Thyroid gland (tissue), 4 donors: ENCODE results near the gene AP2B1. TPM values are rescaled to one million over a fixed set of nuclear protein-coding genes. Genes with fewer than 3 reads are reported as not detected.

Source experiments
- DNase-seq, 2 donors: peaks; one replicate each; pipeline ENCODE4 v3.0.0-alpha.2; 2019
- H3K27ac ChIP-seq, 3 donors: fragments of 200-600 bp; sonication (generic); 1 replicate in 2 of 3; 2 replicates in 1 of 3; pipeline ENCODE4 v1.5.1; 2016 to 2019; ENCODE audit warnings: mild to moderate bottlenecking in 1 of 3, moderate library complexity in 1 of 3
- H3K27me3 ChIP-seq: fragments of 200-600 bp; sonication (generic); one replicate; pipeline ENCODE4 v1.5.1; 2019
- H3K36me3 ChIP-seq, 2 donors: fragments of 200-600 bp; sonication (generic); one replicate each; pipeline ENCODE4 v1.5.1; 2016 to 2019
- H3K4me1 ChIP-seq, 2 donors: fragments of 200-600 bp; sonication (generic); one replicate each; pipeline ENCODE4 v1.5.1; 2017 to 2019
- H3K4me3 ChIP-seq, 3 donors: fragments of 200-600 bp; sonication (generic); replicated peaks in 1 of 3; 1 replicate in 2 of 3; 2 replicates in 1 of 3; pipeline ENCODE4 v1.5.1; 2016; ENCODE audit warnings: mild to moderate bottlenecking in 1 of 3
- H3K9me3 ChIP-seq: fragments of 200-600 bp; sonication (generic); one replicate; pipeline ENCODE4 v1.5.1; 2017
- POLR2A ChIP-seq, 2 donors: fragments of 450-650 bp; IDR thresholded peaks; one replicate each; pipeline ENCODE4 v1.6.1; 2017; ENCODE audit warnings: antibody characterized with exemption in 2 of 2, mild to moderate bottlenecking in 2 of 2, moderate library complexity in 1 of 2
- WGBS, 2 donors: methylation state at CpG; one replicate each; pipeline ENCODE4 v1.1.5; 2017; 5-methylcytosine and 5-hydroxymethylcytosine counted together
- intact Hi-C: fragments of 100-400 bp; cut with DNase I; formaldehyde crosslinking; loops from one replicate; pipeline ENCODE4 v1.15.1; 2023
- total RNA-seq, 4 donors: library from RNA; depleted of rRNA; stranded (reverse); fragments of >200 nt; gene quantifications; one replicate each; pipeline ENCODE4 v1.2.3, GENCODE V29; 2016
- TF ChIP-seq, protein P1 (sequence below), 6 experiments: fragments of 200-600 bp in 3 of 6; fragments of 450-650 bp in 3 of 6; sonication (generic) in 3 of 6; IDR thresholded peaks; one replicate each; pipeline ENCODE4 v1.5.1; 2016 to 2019; ENCODE audit warnings: antibody characterized with exemption in 6 of 6, mild to moderate bottlenecking in 2 of 6, inconsistent platforms in 1 of 6, moderate library complexity in 1 of 6

AP2B1 gene
- total RNA-seq, 4 donors from 2014 or later, result 105 to 162 (median 122) TPM

DNA sequence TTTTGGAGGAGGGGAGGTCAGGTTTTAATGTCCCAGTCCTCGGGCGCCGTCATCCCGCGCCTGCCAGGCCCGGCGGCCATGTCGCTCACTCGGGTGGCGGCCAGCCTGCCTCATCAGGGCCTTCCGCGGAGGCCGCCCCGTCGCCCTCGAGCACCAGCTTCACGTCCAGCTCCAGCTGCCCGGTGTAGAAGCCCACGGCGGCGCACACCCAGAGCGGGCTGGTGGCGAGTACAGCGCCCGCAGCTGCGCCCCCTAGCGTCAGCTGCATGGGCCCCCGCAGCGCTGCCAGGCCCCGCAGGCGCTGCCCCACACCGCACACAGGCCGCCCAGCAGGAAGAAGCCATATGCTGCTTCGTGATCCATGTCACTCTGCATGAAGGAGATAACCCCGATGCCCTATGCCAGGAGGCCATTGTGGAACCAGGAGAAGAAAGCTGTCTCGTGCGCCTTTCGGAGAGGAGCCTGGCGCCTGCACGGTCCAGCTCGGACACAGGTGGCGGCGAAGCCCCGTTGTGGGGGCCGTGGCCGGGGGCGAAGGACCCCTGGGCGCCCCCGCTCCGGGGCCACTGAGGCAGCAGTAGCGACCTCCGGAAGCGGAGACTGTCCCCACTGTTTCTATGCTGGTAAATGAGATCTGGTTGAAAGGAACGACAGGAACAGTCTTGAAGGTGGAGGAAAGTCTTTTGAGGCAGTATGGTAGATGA is 9.6 kb downstream of the AP2B1 start:
- no peaks in the 10 kb centered on the region for H3K27me3 ChIP-seq
- H3K4me3 ChIP-seq, result no peak overlapping the region
- H3K9me3 ChIP-seq, result no peaks in the 10 kb centered on the region
- no peak for TF ChIP-seq POLR2A (IDR thresholded peaks at IDR 0.05)
- TF ChIP-seq, protein P1, sequence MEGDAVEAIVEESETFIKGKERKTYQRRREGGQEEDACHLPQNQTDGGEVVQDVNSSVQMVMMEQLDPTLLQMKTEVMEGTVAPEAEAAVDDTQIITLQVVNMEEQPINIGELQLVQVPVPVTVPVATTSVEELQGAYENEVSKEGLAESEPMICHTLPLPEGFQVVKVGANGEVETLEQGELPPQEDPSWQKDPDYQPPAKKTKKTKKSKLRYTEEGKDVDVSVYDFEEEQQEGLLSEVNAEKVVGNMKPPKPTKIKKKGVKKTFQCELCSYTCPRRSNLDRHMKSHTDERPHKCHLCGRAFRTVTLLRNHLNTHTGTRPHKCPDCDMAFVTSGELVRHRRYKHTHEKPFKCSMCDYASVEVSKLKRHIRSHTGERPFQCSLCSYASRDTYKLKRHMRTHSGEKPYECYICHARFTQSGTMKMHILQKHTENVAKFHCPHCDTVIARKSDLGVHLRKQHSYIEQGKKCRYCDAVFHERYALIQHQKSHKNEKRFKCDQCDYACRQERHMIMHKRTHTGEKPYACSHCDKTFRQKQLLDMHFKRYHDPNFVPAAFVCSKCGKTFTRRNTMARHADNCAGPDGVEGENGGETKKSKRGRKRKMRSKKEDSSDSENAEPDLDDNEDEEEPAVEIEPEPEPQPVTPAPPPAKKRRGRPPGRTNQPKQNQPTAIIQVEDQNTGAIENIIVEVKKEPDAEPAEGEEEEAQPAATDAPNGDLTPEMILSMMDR (IDR thresholded peaks at IDR 0.05), result no peak
- 84 to 89% methylated on average over 40 to 54 of the region's 54 CpGs for WGBS, 2 donors
- intact Hi-C loops, result no loop called here
- no peak overlapping the region for H3K27ac ChIP-seq
- DNase-seq, result no peak
- peaks cover 32 to 48% of the 10 kb centered on the region in 2 donors for H3K36me3 ChIP-seq
- no peaks in the 10 kb centered on the region for H3K4me1 ChIP-seq

GRCh38 chr17:35597604-35598003 is 10.5 kb downstream of the AP2B1 start:
- TF ChIP-seq, protein P1 (IDR thresholded peaks at IDR 0.05), result no peak
- no peak for TF ChIP-seq POLR2A (IDR thresholded peaks at IDR 0.05)
- Histone ChIP-seq H3K27ac (no peak overlapping the region), H3K36me3 (peaks cover 32 to 48% of the 10 kb centered on the region in 2 donors), H3K27me3 (no peaks in the 10 kb centered on the region), H3K9me3 (no peaks in the 10 kb centered on the region), H3K4me3 (no peak overlapping the region), H3K4me1 (no peaks in the 10 kb centered on the region)
- WGBS, 2 donors, result 74 to 77% methylated on average over 5 of the region's 5 CpGs
- no peak for DNase-seq
- intact Hi-C loops, result no loop called here

DNA sequence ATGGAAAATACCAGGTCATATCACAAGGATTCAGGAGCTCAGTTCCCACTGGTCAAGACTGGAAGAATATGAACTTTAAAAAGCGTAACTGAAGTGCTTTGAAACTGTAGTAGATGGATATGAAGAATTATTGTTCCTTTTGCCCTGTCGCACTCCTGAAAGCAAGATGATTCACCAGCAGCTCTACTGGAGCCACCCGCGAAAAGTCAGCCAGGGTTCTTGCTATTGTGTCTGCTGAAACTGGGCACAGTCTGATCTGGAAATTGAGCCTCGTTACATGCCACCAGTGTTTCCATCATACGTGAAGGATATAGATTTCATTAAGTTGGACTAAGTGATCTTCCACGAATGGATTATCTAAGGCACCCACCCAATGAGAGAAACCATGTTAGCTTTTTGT is 16.6 kb downstream of the AP2B1 start:
- no peak overlapping the region for H3K27ac ChIP-seq
- H3K4me1 ChIP-seq, result no peaks in the 10 kb centered on the region
- peaks cover 33 to 44% of the 10 kb centered on the region in 2 donors for H3K36me3 ChIP-seq
- H3K4me3 ChIP-seq, result no peak overlapping the region
- H3K27me3 ChIP-seq, result no peaks in the 10 kb centered on the region
- 89 to 92% methylated on average over 7 of the region's 7 CpGs for WGBS, 2 donors
- DNase-seq, result no peak
- TF ChIP-seq, protein P1 (IDR thresholded peaks at IDR 0.05), result no peak
- TF ChIP-seq POLR2A (IDR thresholded peaks at IDR 0.05), result no peak
- no peaks in the 10 kb centered on the region for H3K9me3 ChIP-seq
- intact Hi-C loops, result no loop called here

- no peak for DNase-seq
- TF ChIP-seq, protein P1 (IDR thresholded peaks at IDR 0.05), result no peak
- TF ChIP-seq POLR2A (IDR thresholded peaks at IDR 0.05), result no peak
- no peak overlapping the region for H3K27ac ChIP-seq
- peaks cover 31 to 37% of the 10 kb centered on the region in 2 donors for H3K36me3 ChIP-seq
- WGBS, 2 donors, result 98% methylated on average over 2 of the region's 2 CpGs
- no peaks in the 10 kb centered on the region for H3K4me1 ChIP-seq
- H3K4me3 ChIP-seq, result no peak overlapping the region
- no peaks in the 10 kb centered on the region for H3K27me3 ChIP-seq
- H3K9me3 ChIP-seq, result no peaks in the 10 kb centered on the region
- intact Hi-C loops, result no loop called here
Observed at GRCh38 chr17:35605678-35606077, 18.6 kb downstream of the AP2B1 start.

DNA sequence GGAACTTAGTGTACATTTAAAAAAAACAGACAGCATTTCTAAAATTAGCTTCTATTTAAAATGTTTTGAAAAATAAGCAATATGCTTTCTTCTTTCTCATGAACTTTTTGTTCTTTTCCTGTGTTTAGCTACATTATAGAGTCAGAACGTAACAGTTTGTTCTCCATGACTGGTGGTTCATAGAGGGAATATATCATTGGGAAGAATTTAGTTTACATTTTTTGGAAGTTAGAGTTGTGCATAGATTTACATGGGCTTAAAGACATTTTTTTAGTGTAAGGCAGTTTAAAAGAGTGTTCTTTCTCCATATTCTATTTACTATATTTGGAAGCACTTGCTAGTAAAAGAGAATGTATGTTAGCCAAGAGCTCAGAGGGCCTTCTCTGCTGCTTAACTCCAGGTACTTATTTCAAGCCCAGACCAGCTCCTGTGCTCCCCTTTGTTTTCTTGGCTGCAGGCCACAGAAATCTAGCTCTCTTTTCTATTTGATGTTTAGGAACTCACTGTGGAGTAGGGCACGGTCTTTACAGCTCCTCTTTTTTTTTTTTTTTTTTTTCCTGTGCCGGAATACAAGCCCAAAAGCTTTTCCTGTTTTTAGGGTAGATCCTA is 20.2 kb downstream of the AP2B1 start:
- Histone ChIP-seq H3K9me3 (no peaks in the 10 kb centered on the region), H3K27me3 (no peaks in the 10 kb centered on the region), H3K4me1 (no peaks in the 10 kb centered on the region), H3K4me3 (no peak overlapping the region), H3K36me3 (peaks cover 22 to 38% of the 10 kb centered on the region in 2 donors), H3K27ac (no peak overlapping the region)
- WGBS, 2 donors, result 70 to 74% methylated on average over 3 of the region's 3 CpGs
- no peak for DNase-seq
- TF ChIP-seq, protein P1 (IDR thresholded peaks at IDR 0.05), result no peak
- TF ChIP-seq POLR2A (IDR thresholded peaks at IDR 0.05), result no peak
- intact Hi-C loops, result no loop called here
